Endometrial microvascular endothelial cells (primary cell): ENCODE data around the gene ZNF341. TPM values are rescaled to one million over a fixed set of nuclear protein-coding genes. Genes with fewer than 3 reads are reported as not detected.
"Not testable (repeated sequence)": the region's sequence is repeated elsewhere in the genome, so short reads cannot be mapped to it uniquely, and the experiment has no call there.

ENCODE experiments used
- in situ Hi-C: cut with HindIII; loops from 2 replicates; pipeline ENCODE4 v1.10.0; 2017; ENCODE audit warnings: low sequenced_read_pairs, low pct_unique_long_range_greater_than_20kb; ENCODE audit errors: inconsistent ontology term
- total RNA-seq: library from RNA; depleted of rRNA; stranded (reverse); fragments of >200 nt; gene quantifications from one replicate; pipeline ENCODE4 v1.2.3, GENCODE V29; 2015; ENCODE audit errors: inconsistent ontology term

The ZNF341 gene
- total RNA-seq, 1 donor from 2014 or later, result 1.1 TPM

DNA sequence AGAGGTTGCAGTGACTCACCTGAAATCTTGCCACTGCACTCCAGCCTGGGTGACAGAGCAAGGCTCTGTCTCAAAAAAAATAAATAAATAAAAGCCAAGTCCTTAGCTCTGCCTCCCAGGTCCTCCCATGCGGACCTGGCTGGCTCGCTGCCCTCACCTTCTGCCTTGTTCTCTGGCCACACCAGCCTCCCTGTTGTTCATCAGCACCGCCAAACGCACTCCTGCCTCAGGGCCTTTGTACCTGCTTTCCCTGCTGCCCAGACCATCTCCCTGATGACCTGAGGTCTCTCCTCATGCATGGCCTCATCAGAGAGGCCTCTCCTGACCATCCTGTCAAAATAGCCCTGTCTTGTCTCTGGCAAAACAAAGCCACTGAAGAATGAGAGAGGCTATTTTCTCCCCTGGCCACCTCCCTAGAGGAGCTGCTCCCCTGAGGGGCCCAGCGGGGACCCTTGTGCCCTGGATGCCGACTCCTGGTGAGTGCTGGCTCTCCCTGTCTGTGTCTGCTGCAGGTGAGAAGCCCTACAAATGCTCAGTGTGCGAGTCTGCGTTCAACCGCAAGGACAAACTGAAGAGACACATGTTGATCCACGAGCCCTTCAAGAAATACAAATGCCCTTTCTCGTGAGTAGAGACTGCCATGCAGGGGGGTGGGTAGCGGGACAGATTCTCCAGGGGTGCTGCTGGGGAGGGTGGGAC, 56.7 kb downstream of the ZNF341 start:
- in situ Hi-C loops, result no loop called here

DNA sequence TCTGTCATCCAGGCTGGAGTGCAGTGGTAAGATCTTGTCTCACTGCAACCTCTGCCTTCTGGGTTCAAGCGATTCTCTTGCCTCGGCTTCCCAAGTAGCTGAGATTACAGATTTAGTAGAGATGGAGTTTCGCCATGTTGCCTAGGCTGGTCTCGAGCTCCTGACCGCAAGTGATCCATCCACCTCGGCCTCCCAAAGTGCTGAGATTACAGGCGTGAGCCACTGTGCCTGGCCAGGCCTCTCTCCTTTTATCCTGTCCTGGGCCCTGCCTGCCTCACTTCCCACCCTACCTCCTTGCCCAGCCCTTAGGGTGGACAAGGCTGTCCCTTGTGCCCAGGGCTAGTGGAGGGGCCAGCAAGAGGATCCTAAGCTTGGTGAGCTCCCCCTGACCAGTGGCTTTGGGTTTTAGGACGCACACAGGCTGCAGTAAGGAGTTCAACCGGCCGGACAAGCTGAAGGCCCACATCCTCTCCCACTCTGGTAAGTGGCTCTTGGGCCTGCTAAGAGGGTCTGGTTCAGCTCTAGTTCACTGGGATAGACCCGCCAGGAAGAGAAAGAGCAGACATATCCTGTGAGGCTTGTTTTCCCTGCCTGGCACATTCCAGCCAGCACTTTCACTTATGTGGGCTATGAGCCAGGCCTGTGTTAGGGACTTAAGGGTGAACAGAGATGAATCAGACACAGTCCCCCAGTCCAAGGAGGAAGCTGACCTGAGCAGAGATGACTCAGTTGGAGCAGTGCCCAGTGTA, 57.5 kb downstream of the ZNF341 start:
- in situ Hi-C loops, result no loop called here

DNA sequence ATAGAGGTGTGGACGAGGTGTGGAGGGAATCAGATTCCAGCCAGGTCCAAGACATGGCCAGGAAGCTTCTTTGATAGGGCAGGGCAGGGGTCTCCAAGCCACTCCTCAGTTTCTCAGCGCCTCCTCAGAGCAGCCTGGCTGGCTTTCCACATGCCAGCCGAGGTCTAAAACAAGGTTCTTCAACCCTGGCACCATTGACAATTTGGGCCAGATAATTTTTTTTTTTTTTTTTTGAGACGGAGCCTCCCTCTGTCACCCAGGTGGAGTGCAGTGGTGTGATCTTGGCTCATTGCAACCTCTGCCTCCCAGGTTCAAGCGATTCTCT, 58.0 kb downstream of the ZNF341 start:
- in situ Hi-C loops, result no loop called here

DNA sequence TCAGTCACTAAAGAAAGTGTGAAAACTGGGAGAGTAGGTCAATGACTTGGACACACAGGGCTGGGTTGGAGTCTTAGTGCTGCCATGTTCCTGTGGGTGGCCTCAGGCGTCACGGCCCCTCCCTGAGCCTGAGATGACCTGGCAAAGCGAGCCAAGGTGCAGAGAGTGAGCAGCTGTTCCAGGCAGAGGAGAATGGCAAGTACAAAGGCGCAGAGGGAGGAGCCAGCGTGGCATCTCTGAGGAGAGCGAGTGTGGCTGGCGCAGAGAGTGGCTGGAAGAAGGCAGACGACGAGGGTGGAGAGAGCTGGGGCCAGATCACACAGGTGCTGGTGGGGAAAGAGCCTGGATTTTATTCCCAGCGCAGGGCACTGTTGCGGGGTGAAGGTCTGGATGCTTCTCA, 58.8 kb downstream of the ZNF341 start:
- in situ Hi-C loops, result no loop called here

DNA sequence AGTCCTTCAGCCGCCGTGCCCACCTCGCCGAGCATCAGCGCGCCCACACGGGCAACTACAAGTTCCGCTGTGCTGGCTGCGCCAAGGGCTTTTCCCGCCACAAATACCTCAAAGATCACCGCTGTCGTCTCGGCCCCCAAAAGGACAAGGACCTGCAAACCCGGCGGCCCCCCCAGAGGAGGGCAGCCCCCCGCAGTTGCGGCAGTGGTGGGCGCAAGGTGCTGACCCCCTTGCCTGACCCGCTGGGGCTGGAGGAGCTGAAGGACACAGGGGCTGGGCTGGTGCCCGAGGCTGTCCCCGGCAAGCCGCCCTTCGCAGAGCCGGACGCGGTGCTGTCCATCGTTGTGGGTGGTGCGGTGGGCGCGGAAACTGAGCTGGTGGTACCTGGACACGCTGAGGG, 59.2 kb downstream of the ZNF341 start:
- in situ Hi-C loops, result no loop called here

DNA sequence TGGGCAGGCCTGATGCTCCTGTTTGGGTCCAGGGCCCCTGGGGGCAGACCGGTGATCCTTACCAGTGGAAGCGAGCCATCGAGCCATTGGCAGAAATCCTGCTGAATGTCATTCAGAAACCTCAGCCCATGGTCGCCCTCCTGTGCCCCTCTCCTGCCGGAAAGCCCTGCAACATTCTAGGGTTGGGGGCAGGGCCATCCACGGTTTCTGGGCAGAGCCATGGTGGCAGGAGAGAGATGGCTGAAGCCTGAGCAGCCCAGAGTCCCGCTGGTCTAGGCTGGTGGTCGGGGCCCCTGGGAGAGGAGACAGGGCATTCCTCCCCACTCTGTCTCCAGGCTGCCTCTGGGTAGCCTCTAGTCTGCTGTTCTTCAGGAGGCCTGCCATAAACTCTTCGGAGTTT, 59.7 kb downstream of the ZNF341 start:
- in situ Hi-C loops, result no loop called here

DNA sequence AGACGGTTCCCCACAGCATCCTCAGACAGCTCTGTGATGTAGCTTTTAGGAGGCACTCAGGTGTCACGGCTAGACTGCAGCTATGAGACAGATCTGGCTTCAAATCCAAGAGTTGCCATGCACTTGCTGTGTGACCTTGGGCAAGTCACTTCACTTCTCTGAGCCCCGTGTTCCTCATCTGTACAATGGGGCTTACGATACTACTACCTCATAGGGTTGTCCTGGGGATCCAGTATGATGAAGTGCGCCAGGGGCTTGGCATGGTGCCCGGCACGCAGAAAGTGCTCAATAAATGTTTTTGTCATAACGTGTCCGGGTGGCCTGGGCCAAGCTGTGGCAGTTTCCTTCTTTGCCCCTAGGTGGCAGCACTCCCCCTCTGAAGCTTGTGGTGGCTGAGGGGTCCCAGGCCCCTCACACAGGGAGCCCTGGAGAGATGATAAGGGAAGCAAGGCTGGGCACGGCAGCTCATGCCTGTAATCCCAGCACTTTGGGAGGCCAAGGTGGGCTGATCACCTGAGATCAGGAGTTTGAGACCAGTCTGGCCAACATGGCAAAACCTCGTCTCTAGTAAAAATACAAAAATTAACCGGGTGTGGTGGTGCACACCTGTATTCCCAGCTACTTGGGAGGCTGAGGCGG, 60.3 kb downstream of the ZNF341 start:
- in situ Hi-C loops, result no loop called here

DNA sequence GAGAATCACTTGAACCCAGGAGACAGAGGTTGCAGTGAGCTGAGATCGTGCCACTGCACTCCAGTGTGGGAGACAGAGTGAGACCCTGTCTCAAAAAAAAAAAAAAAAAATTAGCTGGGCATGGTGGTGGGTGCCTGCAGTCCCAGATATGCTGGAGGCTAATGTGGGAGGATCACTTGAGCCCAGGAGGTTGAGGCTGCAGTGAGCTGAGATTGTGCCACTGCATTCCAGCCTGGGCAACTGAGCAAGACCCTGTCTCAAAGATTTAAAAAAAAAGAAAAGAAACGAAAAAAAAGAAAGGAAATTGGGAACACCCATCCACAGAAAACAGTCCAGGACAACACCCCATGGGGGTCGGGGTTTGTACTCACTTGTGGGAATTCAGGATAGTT, 60.8 kb downstream of the ZNF341 start:
- in situ Hi-C loops, result not testable (repeated sequence)

DNA sequence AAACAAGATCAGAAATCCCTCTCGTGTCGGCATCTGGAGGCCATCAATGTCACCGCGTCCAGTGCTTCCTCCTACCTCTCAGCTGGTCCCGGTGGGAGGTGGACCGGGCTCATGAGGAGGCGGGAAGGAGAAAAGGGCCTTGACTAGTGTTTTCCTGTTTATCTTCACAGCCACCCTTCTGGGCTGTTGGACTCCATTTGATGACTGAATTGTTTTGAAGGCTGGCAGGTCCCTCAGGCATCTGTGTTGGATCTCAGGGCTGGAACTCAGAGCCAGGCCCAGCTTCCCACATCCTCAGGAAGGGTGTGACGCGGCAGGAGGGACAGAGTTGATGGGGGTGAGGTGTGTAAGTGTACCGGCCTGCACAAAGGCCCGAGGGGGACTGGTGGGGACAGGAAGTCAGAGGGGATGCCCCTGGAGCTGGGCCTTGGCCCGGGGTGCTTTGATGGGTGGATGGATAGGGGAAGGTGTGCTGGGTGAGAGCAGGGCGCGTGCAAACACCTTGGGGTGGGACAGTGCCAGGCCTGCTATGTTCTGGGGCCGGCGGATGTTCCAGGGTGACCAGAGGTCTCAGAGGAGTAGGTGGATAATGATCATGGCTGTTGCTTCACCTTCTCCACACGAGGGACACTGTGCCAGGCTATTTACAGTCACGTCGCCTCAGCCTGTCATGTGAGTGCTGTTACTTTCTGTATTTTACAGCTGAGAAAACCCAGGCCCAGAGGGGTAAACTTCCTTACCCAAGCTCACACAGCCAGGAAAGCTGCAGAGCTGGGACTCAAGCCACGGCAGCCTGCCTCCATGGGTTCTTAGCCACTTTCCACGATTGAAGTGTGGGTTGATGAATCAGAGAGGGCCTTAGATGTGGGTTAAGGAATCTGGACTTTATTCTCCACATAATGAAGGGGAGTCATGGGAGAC, 61.5 kb downstream of the ZNF341 start:
- in situ Hi-C loops, result no loop called here

DNA sequence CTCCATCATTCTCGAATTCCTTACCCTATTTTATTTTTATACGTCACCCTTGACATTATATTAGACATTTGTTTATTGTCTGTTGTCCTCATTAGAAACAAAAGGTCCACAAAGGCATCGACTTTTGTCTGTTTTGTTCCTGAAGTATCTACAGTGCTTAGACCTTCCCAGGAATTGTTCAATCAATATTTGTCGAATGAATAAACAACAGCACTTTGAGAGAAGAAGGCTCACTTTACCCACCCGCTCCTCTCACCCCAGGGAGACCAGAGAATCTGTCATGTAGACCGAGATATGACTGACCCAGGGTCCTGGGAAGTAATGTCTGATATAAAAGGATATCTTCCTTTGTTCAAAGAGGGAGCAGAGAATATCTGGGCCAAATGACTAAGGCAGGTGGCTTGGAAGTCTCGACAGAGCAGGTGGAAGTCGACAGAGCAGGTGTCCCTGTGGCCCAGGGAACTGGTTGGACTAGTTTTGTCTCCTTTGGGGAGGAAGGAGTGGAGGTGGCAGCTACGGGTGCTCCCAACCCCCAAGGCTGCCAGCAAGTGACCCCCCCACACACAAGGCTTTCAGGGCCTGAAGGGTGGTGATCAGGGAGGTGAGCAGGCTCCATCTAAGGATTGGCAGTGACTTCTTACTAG, 64.6 kb downstream of the ZNF341 start:
- in situ Hi-C loops, result no loop called here

DNA sequence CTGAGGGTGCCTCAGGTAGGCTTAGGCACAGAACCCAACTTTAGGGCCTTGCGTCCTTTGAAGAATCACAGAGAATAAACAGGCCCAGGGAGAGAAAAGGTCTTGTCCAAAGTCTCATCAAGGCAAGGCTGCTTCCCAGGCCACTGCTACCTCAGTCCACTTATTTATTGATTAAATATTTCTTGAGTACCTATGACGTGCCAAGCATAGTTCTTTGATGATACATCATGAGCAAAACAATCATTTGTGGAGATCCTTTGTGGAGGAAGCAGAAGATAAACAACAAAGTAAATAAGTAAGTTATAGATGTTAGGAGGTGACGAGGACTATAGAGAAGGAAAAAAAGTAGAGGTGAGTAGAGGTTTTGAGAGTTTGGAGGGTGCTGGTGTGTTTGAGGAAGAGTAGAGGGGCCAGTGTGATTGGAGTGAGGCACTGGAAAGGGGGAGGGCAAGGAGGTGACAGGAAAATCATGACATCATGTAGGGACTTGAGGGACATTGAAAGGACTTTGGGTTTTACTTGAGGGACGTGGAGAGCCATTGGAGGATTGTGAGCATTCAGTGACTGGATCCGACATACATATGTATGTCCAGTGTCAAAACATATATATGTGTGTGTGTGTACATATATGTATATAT, 65.2 kb downstream of the ZNF341 start:
- in situ Hi-C loops, result no loop called here

DNA sequence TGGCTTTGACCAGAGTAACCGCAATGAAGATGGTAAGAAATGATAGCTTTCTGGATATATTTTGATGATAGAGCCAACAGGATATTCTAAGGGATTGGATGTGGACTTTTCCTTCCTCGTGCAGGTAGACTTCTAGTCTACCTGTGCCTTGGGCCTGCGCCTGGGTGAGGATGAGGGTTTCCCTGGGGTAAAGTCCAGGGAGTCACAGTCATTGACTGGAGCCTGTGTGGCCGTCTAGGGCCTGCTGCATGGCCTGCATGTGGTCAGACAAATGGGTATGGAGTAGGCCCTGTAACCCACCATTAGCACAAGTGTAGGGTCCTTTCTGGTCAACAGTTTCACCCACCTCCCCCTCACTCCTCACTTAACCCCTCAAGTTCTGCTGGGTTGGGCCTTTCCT, 66.6 kb downstream of the ZNF341 start:
- in situ Hi-C loops, result no loop called here

DNA sequence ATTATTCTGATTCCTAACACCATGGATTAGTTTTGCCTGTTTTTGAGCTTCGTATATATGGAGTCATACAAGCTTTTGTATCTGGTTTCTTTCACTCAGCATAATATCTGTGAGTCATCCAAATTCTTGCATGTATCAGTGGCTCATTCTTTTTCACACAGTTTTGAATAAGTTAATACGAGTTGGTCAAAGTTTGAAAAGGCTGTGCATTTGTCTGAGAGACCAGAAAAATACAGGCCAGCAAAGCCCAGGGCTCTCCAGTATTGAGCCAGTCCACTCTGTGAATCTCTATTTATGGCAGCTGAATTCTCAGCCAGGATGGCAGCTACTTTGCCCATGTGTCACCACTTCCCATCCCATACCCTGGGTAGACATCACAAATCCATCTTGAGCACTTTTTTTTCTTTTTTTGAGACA, 72.1 kb downstream of the ZNF341 start:
- in situ Hi-C loops, result no loop called here

DNA sequence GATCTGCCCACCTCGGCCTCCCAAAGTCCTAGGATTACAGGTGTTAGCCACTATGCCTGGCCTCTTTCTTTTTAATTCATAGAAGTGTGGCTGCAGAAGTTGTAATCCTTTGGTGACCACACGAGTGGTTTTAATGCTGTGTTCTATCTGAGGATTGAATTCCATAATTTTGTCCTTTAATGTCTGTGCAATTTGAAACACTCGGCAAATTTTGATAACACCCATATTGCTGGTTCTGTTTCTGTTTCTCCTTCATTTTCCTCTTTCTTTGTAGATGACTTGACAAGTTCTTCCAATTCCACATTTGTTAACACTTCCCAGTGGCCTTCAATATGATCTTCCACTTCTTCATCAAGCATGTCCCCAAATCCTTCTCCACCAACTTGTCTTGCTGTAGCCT, 76.6 kb downstream of the ZNF341 start:
- in situ Hi-C loops, result no loop called here

DNA sequence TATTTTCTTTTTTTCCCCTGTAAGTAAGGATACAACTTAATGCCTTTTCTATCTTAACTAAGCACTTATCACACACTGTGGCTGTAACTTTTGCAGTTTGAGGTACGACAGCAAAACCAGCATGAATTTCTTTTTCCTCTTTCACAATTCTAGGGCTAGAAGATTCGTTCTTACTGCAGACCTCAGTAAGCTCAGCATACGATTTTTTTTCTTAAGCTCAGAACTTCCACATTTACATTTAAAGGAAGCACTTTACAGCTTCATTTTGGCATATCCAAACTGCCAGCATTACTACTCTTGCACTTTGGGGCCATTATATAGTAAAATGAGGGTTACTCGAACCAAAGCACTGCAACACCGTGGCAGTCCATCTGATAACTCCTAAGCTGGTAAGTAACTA, 78.5 kb downstream of the ZNF341 start:
- in situ Hi-C loops, result no loop called here

DNA sequence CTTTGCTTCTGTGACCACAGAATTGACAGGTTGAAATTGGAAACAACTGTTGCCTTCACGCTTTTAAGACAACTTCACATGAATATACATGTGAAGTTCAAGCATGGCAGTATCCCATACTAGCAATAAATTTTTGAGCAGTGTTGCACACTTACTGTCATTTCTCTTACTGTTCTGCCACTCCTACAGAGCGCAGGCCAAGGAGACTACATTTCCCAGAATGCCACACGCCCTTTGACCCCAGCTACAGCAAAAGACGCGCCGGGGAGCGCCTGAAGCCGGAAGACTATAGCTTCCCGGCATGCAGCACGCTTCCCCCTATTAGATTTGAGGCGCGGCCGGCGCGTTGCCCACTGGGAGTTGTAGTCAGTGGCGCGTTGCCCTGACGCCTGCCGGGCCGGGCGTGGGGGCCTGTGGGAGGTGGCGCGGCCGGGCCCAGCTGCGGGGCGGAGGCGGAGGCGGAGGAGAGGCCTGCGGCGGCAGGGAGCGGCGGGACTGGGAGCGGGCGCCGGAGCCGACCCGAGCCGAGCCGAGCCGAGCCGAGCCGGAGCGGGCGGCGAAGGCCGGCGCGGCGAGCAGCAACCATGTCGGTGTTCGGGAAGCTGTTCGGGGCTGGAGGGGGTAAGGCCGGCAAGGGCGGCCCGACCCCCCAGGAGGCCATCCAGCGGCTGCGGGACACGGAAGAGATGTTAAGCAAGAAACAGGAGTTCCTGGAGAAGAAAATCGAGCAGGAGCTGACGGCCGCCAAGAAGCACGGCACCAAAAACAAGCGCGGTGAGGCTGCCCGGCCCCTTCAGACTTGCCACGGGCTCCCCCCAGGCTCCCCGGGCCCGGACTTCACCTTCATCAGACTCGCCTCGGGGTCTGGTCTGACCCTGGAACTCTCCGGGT, 79.3 kb downstream of the ZNF341 start, which contains the start of gene CHMP4B:
TSS of gene CHMP4B (plus strand) at position 464 of the 891 bp plus-strand sequence. CDS start at position 585, 121 bp downstream.
- in situ Hi-C loops, result no loop called here

DNA sequence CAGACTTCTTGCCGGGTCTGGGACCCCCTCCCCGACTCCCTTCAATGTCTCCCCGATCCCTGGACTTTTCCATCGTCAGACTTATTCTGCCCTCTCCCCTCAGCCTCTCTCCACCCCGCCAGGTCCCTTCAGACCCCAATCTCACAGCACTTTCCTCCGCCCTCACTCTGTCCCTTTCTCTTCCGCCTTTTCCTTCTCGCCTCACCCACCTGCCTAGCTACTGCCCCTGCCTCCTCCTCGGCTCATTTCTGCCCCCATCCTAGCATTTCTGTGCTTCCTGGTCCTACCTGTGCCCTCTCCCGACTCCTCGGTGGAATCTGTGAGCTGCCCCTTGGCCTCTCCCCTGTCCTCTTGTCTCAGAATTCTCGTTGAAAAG, 80.0 kb downstream of the ZNF341 start:
- in situ Hi-C loops, result no loop called here
